CD4-positive, CD25-positive, alpha-beta regulatory T cell (primary cell): ENCODE measurements around the gene NCKAP1. TPM values are rescaled to one million over a fixed set of nuclear protein-coding genes. Genes with fewer than 3 reads are reported as not detected.

Experiments
- ATAC-seq, 2 donors: fragments of 150-1000 bp; cut with Tn5 transposase; one replicate each; pipeline ENCODE4 v1.10.0; 2021; ENCODE audit warnings: low read depth in 2 of 2, moderate number of reproducible peaks in 2 of 2, moderate library complexity in 1 of 2
- DNase-seq, 3 donors: peaks; one replicate each; pipeline versions ENCODE4 v3.0.0 to v3.0.0-alpha.2; 2012 to 2022; ENCODE audit warnings: mixed read lengths in 1 of 3
- H3K27ac ChIP-seq: one replicate; pipeline ENCODE4 v1.7.0; 2013; ENCODE audit warnings: mild to moderate bottlenecking, low read length; ENCODE audit not compliant: insufficient read depth, poor library complexity, severe bottlenecking
- H3K27me3 ChIP-seq: one replicate; pipeline ENCODE4 v1.7.0; 2013; ENCODE audit warnings: low read length; ENCODE audit not compliant: control insufficient read depth, insufficient read depth
- H3K36me3 ChIP-seq: one replicate; pipeline ENCODE4 v1.7.0; 2013; ENCODE audit warnings: mild to moderate bottlenecking, low read length, moderate library complexity; ENCODE audit not compliant: control insufficient read depth, insufficient read depth
- H3K4me1 ChIP-seq: 2 replicates; pipeline ENCODE4 v1.7.0; 2013; ENCODE audit warnings: mild to moderate bottlenecking, low read length; ENCODE audit not compliant: insufficient read depth, control insufficient read depth, poor library complexity, severe bottlenecking
- H3K4me3 ChIP-seq: one replicate; pipeline ENCODE4 v1.7.0; 2013; ENCODE audit warnings: low read depth, mild to moderate bottlenecking, low read length, moderate library complexity
- H3K9me3 ChIP-seq, 2 experiments: 1 replicate in 1 of 2; 2 replicates in 1 of 2; pipeline ENCODE4 v1.7.0; 2013; ENCODE audit warnings: low read length in 2 of 2, mild to moderate bottlenecking in 1 of 2, moderate library complexity in 1 of 2; ENCODE audit not compliant: control insufficient read depth in 2 of 2
- H3K27ac Mint-ChIP-seq, 3 donors: one replicate each; pipeline ENCODE4 v1.8.0; 2020 to 2022; ENCODE audit warnings: mild to moderate bottlenecking in 3 of 3, mixed read lengths in 3 of 3, moderate library complexity in 2 of 3
- H3K27me3 Mint-ChIP-seq: one replicate; pipeline ENCODE4 v1.8.0; 2022; ENCODE audit warnings: mild to moderate bottlenecking, mixed read lengths
- H3K36me3 Mint-ChIP-seq: one replicate; pipeline ENCODE4 v1.8.0; 2020; ENCODE audit warnings: mixed read lengths
- H3K4me1 Mint-ChIP-seq, 4 donors: one replicate each; pipeline ENCODE4 v1.8.0; 2020 to 2022; ENCODE audit warnings: mixed read lengths in 4 of 4, mild to moderate bottlenecking in 1 of 4
- H3K4me3 Mint-ChIP-seq, 4 donors: one replicate each; pipeline ENCODE4 v1.8.0; 2020 to 2022; ENCODE audit warnings: mild to moderate bottlenecking in 4 of 4, mixed read lengths in 4 of 4, moderate library complexity in 3 of 4
- H3K9me3 Mint-ChIP-seq, 7 donors: one replicate each; pipeline ENCODE4 v1.8.0; 2020 to 2022; ENCODE audit warnings: mixed read lengths in 7 of 7, mild to moderate bottlenecking in 3 of 7, moderate library complexity in 2 of 7
- polyA plus RNA-seq, 4 donors: library from polyadenylated mRNA; unstranded; fragments of 300-500 nt; fragmentation: Illumina TruSeq; gene quantifications; one replicate each; pipeline ENCODE4 v1.2.3, GENCODE V29; 2021
- total RNA-seq: library from RNA; stranded (reverse); gene quantifications from one replicate; pipeline ENCODE4 v1.2.3, GENCODE V29; 2022

The NCKAP1 gene
- total RNA-seq (5.7 TPM), polyA plus RNA-seq (1 to 10 TPM in 3 of 4 donors, under 1 TPM in 1; 0.64 to 1.4 (median 1.1) TPM)

GRCh38 chr2:183038341-183039300, at the start of gene NCKAP1:
Gene NCKAP1 (minus strand): TSS chr2:183038457. CDS start chr2:183038099, 358 bp downstream.
- peaks cover 21% of the 10 kb centered on the region for H3K27me3 ChIP-seq
- H3K36me3 Mint-ChIP-seq: no peaks in the 10 kb centered on the region
- H3K9me3 Mint-ChIP-seq: peaks cover 0 to 2% (median 0%) of the 10 kb centered on the region in 7 donors
- no peaks in the 10 kb centered on the region for H3K9me3 ChIP-seq
- H3K4me3 Mint-ChIP-seq: peak within 1 kb of the TSS; percentile 57 to 92 (median 88)
- peak; percentile 83 to 87 for ATAC-seq
- no peak within 1 kb of the TSS for H3K27ac ChIP-seq
- H3K4me1 ChIP-seq: peaks cover 35% of the 10 kb centered on the region
- DNase-seq: peak; percentile 72 to 82 (median 78)
- no peaks in the 10 kb centered on the region for H3K36me3 ChIP-seq
- H3K27ac Mint-ChIP-seq: peak within 1 kb of the TSS; percentile 44 to 78 (median 60)
- peak within 1 kb of the TSS; percentile 69 for H3K4me3 ChIP-seq
- H3K4me1 Mint-ChIP-seq: peaks cover 24 to 34% (median 30%) of the 10 kb centered on the region in 4 donors
- H3K27me3 Mint-ChIP-seq: peaks cover 69% of the 10 kb centered on the region

DNA sequence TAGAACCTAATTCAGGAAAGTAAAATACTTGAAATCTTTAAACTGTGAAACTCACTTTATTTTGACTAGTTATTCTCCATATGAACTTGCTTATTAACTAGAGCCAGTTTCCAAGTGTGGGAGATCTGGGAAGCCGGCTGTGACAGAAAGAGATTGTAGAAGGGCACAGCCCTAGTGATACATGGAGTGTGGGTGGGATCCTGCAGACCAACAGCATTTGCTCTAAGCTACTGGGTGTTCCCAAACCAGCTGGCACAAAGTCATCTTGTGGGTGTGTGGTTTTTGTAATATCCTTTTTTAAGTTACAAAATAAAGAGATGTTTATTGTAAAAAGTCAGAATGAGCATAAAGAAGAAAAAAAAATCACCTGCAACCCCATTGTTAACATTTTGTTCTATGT, 43.7 kb upstream of the NCKAP1 start:
- no peak overlapping the region for H3K27ac ChIP-seq
- H3K27ac Mint-ChIP-seq: no peak overlapping the region
- DNase-seq (no peak), ATAC-seq (no peak)
- peaks cover 5% of the 10 kb centered on the region for H3K27me3 Mint-ChIP-seq
- no peaks in the 10 kb centered on the region for H3K9me3 ChIP-seq
- H3K4me3 ChIP-seq: no peak overlapping the region
- no peaks in the 10 kb centered on the region for H3K36me3 ChIP-seq
- H3K4me3 Mint-ChIP-seq: no peak overlapping the region
- no peaks in the 10 kb centered on the region for H3K36me3 Mint-ChIP-seq
- no peaks in the 10 kb centered on the region for H3K9me3 Mint-ChIP-seq
- peaks cover 10% of the 10 kb centered on the region for H3K4me1 ChIP-seq
- peaks cover 6% of the 10 kb centered on the region for H3K27me3 ChIP-seq
- H3K4me1 Mint-ChIP-seq: peaks cover 0 to 14% (median 10%) of the 10 kb centered on the region in 4 donors

DNA sequence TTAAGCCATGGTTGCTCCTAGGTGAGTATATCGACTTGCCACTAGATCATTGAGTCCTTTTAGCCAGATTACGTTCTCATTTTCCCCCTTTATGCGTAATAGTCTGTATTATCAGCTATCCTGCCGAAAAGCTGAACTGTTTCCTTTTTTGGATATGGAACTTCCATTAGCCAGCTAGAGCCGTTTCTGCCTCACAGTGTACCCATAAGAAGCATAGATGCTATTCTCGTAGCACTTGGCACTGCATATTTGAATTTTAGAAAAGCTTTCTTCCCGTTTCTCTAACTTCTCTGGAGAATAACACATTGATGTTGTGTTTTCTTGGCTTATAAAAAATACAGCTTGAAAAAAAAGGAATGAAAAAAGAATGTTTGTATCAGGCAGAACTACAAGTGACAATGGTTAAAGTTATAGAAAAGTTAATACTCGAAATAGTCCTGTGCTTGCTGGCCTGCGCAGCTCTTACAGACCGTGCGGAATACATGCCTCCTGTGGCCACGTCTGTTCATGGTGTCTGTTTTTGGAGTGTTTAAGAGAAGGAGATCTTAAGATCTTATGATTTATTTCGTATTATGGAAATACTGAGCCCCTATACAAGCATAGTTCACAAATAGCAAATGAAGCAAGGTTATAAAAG, 41.0 kb upstream of the NCKAP1 start:
- Mint-ChIP-seq H3K27me3 (peaks cover 5% of the 10 kb centered on the region), H3K27ac (peak overlapping the region; percentile 20 to 91 (median 78)), H3K36me3 (no peaks in the 10 kb centered on the region), H3K9me3 (no peaks in the 10 kb centered on the region), H3K4me1 (peaks cover 0 to 14% (median 10%) of the 10 kb centered on the region in 4 donors), H3K4me3 (peak overlapping the region; percentile 94 to 97 (median 97))
- DNase-seq (no peak), ATAC-seq (peak; percentile 10 to 40)
- Histone ChIP-seq H3K27ac (no peak overlapping the region), H3K36me3 (no peaks in the 10 kb centered on the region), H3K27me3 (peaks cover 9% of the 10 kb centered on the region), H3K9me3 (no peaks in the 10 kb centered on the region), H3K4me1 (peaks cover 10% of the 10 kb centered on the region), H3K4me3 (peak overlapping the region; percentile 92)

GRCh38 chr2:183078464-183079138, 40.3 kb upstream of the NCKAP1 start, which contains the start of gene DUSP19:
Gene DUSP19 (plus strand): TSS chr2:183078747. CDS start chr2:183078934, 187 bp downstream.
- peaks cover 10% of the 10 kb centered on the region for H3K4me1 ChIP-seq
- peak; percentile 62 to 67 for ATAC-seq
- no peaks in the 10 kb centered on the region for H3K36me3 ChIP-seq
- H3K4me3 ChIP-seq: peak within 1 kb of the TSS; percentile 92
- H3K27ac Mint-ChIP-seq: peak within 1 kb of the TSS; percentile 78 to 91 (median 85)
- peaks cover 5% of the 10 kb centered on the region for H3K27me3 Mint-ChIP-seq
- H3K36me3 Mint-ChIP-seq: no peaks in the 10 kb centered on the region
- H3K27ac ChIP-seq: peak within 1 kb of the TSS; percentile 44
- peak; percentile 74 to 87 (median 78) for DNase-seq
- peaks cover 0 to 14% (median 10%) of the 10 kb centered on the region in 4 donors for H3K4me1 Mint-ChIP-seq
- H3K9me3 Mint-ChIP-seq: no peaks in the 10 kb centered on the region
- H3K9me3 ChIP-seq: no peaks in the 10 kb centered on the region
- H3K27me3 ChIP-seq: peaks cover 9% of the 10 kb centered on the region
- H3K4me3 Mint-ChIP-seq: peak within 1 kb of the TSS; percentile 94 to 97 (median 97)

- no peaks in the 10 kb centered on the region for H3K36me3 ChIP-seq
- peaks cover 10% of the 10 kb centered on the region for H3K4me1 ChIP-seq
- Mint-ChIP-seq H3K36me3 (no peaks in the 10 kb centered on the region), H3K27ac (peak overlapping the region; percentile 78 to 91 (median 85)), H3K4me1 (peaks cover 0 to 14% (median 10%) of the 10 kb centered on the region in 4 donors), H3K4me3 (peak overlapping the region; percentile 94 to 97 (median 97)), H3K9me3 (no peaks in the 10 kb centered on the region), H3K27me3 (peaks cover 4% of the 10 kb centered on the region)
- DNase-seq (peak in 1 of 3 donors; percentile 7), ATAC-seq (peak; percentile 22 to 35)
- H3K9me3 ChIP-seq: no peaks in the 10 kb centered on the region
- no peak overlapping the region for H3K27ac ChIP-seq
- H3K4me3 ChIP-seq: peak overlapping the region; percentile 92
- peaks cover 9% of the 10 kb centered on the region for H3K27me3 ChIP-seq
These were observed 39.9 kb upstream of the NCKAP1 start for GRCh38 chr2:183078163-183078463.

DNA sequence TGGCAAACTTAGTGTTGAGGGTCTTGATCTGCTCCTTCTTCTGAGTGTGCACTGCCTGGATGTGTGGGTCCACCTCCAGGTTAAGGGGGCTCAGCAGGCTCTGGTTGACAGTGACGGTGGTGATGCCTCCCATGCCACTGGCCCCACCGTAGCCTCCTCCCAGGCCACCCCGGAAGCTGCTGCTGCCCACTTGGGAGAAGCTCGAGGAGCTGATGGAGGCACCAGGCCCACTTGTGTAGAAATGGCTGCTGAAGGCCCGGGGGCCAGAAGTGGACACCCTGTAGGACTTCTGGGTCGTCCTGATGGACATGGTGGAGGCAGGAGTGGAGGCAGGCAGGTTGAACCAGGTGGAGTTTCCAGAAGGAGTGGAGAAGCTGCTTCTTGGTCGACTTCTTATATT, 33.9 kb upstream of the NCKAP1 start:
- DNase-seq (no peak), ATAC-seq (no peak)
- Mint-ChIP-seq H3K9me3 (no peaks in the 10 kb centered on the region), H3K27me3 (peaks cover 15% of the 10 kb centered on the region), H3K4me1 (no peaks in the 10 kb centered on the region), H3K27ac (no peak overlapping the region), H3K36me3 (no peaks in the 10 kb centered on the region), H3K4me3 (no peak overlapping the region)
- no peaks in the 10 kb centered on the region for H3K9me3 ChIP-seq
- H3K36me3 ChIP-seq: no peaks in the 10 kb centered on the region
- no peak overlapping the region for H3K27ac ChIP-seq
- no peaks in the 10 kb centered on the region for H3K4me1 ChIP-seq
- peaks cover 4% of the 10 kb centered on the region for H3K27me3 ChIP-seq
- no peak overlapping the region for H3K4me3 ChIP-seq
